DMS153 (cell line): ENCODE measurements around the gene ARMC9.
"Not testable (repeated sequence)": the region's sequence is repeated elsewhere in the genome, so short reads cannot be mapped to it uniquely, and the experiment has no call there.

Experiments
- DNase-seq: peaks from one replicate; lab custom pipeline; 2025; lab: John Stamatoyannopoulos, UW

The ARMC9 gene

GRCh38 chr2:231362555-231363184 is 164.2 kb downstream of the ARMC9 start:
- DNase-seq, result no peak

- DNase-seq, result no peak
Observed at GRCh38 chr2:231364061-231364460, 165.6 kb downstream of the ARMC9 start.

GRCh38 chr2:231364961-231365810 is 166.8 kb downstream of the ARMC9 start:
- peak; percentile 75 for DNase-seq

- no peak for DNase-seq
Observed at GRCh38 chr2:231367178-231367577, 168.7 kb downstream of the ARMC9 start.

GRCh38 chr2:231369580-231370428 is 171.4 kb downstream of the ARMC9 start:
- no peak for DNase-seq

GRCh38 chr2:231370429-231370748 is 172.0 kb downstream of the ARMC9 start:
- no peak for DNase-seq

- DNase-seq, result no peak
Observed at GRCh38 chr2:231370749-231371429, 172.5 kb downstream of the ARMC9 start.

- no peak for DNase-seq
Observed at GRCh38 chr2:231371430-231372054, 173.1 kb downstream of the ARMC9 start.

- DNase-seq, result no peak
Observed at GRCh38 chr2:231372326-231372725, 173.9 kb downstream of the ARMC9 start.

GRCh38 chr2:231373184-231373583 is 174.8 kb downstream of the ARMC9 start:
- DNase-seq, result no peak

GRCh38 chr2:231373786-231374349 is 175.4 kb downstream of the ARMC9 start:
- no peak for DNase-seq

- DNase-seq, result no peak
Observed at GRCh38 chr2:231374771-231375170, 176.3 kb downstream of the ARMC9 start.

GRCh38 chr2:231375994-231376615 is 177.7 kb downstream of the ARMC9 start:
- not testable (repeated sequence) for DNase-seq

- DNase-seq, result no peak
Observed at GRCh38 chr2:231376857-231377256, 178.4 kb downstream of the ARMC9 start.

GRCh38 chr2:231378026-231378722 is 179.7 kb downstream of the ARMC9 start:
- peak; percentile 35 for DNase-seq

- peak; percentile 20 for DNase-seq
Observed at GRCh38 chr2:231379266-231380215, 181.1 kb downstream of the ARMC9 start.

GRCh38 chr2:231380307-231380706 is 181.9 kb downstream of the ARMC9 start:
- no peak for DNase-seq

- no peak for DNase-seq
Observed at GRCh38 chr2:231380991-231381847, 182.8 kb downstream of the ARMC9 start.
